Measurements from ENCODE around the gene ZNF511. TPM values are rescaled to one million over a fixed set of nuclear protein-coding genes. Genes with fewer than 3 reads are reported as not detected.

ZNF511 gene
- total RNA-seq, 1 donor from 2014 or later, result 25.5 TPM

GRCh38 chr10:133335246-133336117 is 26.8 kb downstream of the ZNF511 start:
- H3K79me2 ChIP-seq (ENCODE audit: insufficient read depth, low read length), result no peaks in the 10 kb centered on the region
- FAIRE-seq (no peak), DNase-seq (ENCODE audit: low read depth) (peak; percentile 29)
- Mint-ChIP-seq H3K4me3 (ENCODE audit: unreplicated experiment) (no peak overlapping the region), H3K9me3 (ENCODE audit: unreplicated experiment) (peaks cover 4% of the 10 kb centered on the region), H3K36me3 (ENCODE audit: low read depth, unreplicated experiment) (peaks cover 2% of the 10 kb centered on the region), H3K27me3 (ENCODE audit: low read depth, unreplicated experiment) (peaks cover 32% of the 10 kb centered on the region), H3K27ac (ENCODE audit: unreplicated experiment) (no peak overlapping the region), H3K4me1 (ENCODE audit: low read depth, unreplicated experiment) (no peaks in the 10 kb centered on the region)
- H4K20me1 ChIP-seq (ENCODE audit: insufficient read depth, low read length), result no peaks in the 10 kb centered on the region
- H3K4me1 ChIP-seq (ENCODE audit: insufficient read depth, low read length), result peaks cover 10% of the 10 kb centered on the region
- TF ChIP-seq EZH2 (IDR thresholded peaks at IDR 0.05; ENCODE audit: insufficient read depth, low read length), result peak; percentile 21
- TF ChIP-seq, protein P1, sequence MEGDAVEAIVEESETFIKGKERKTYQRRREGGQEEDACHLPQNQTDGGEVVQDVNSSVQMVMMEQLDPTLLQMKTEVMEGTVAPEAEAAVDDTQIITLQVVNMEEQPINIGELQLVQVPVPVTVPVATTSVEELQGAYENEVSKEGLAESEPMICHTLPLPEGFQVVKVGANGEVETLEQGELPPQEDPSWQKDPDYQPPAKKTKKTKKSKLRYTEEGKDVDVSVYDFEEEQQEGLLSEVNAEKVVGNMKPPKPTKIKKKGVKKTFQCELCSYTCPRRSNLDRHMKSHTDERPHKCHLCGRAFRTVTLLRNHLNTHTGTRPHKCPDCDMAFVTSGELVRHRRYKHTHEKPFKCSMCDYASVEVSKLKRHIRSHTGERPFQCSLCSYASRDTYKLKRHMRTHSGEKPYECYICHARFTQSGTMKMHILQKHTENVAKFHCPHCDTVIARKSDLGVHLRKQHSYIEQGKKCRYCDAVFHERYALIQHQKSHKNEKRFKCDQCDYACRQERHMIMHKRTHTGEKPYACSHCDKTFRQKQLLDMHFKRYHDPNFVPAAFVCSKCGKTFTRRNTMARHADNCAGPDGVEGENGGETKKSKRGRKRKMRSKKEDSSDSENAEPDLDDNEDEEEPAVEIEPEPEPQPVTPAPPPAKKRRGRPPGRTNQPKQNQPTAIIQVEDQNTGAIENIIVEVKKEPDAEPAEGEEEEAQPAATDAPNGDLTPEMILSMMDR (IDR thresholded peaks at IDR 0.05; ENCODE audit: insufficient read depth, low read depth, low read length), result no peak
- H3K9me3 ChIP-seq (ENCODE audit: insufficient read depth, low read depth, low read length), result no peaks in the 10 kb centered on the region
- peak overlapping the region; percentile 33 for H3K4me3 ChIP-seq (ENCODE audit: insufficient read depth, low read depth, low read length)
- peak overlapping the region; percentile 80 for H3K4me2 ChIP-seq (ENCODE audit: low read length)
- H3K27ac ChIP-seq (ENCODE audit: low read depth, low read length), result no peak overlapping the region
- no peak overlapping the region for H3K9ac ChIP-seq (ENCODE audit: low read length)
- no peaks in the 10 kb centered on the region for H3K36me3 ChIP-seq (ENCODE audit: insufficient read depth, low read length)
- H3K27me3 ChIP-seq (ENCODE audit: insufficient read depth, low read length), result peaks cover 37% of the 10 kb centered on the region
- peak overlapping the region; percentile 56 for H2AFZ ChIP-seq (ENCODE audit: low read depth, low read length)

- no peaks in the 10 kb centered on the region for H3K36me3 ChIP-seq (ENCODE audit: insufficient read depth, low read length)
- Mint-ChIP-seq H3K36me3 (ENCODE audit: low read depth, unreplicated experiment) (peaks cover 2% of the 10 kb centered on the region), H3K4me1 (ENCODE audit: low read depth, unreplicated experiment) (no peaks in the 10 kb centered on the region), H3K9me3 (ENCODE audit: unreplicated experiment) (peaks cover 4% of the 10 kb centered on the region), H3K4me3 (ENCODE audit: unreplicated experiment) (no peak overlapping the region), H3K27me3 (ENCODE audit: low read depth, unreplicated experiment) (peaks cover 30% of the 10 kb centered on the region), H3K27ac (ENCODE audit: unreplicated experiment) (no peak overlapping the region)
- no peak for DNase-seq (ENCODE audit: low read depth)
- no peak overlapping the region for H3K4me3 ChIP-seq (ENCODE audit: insufficient read depth, low read depth, low read length)
- H4K20me1 ChIP-seq (ENCODE audit: insufficient read depth, low read length), result no peaks in the 10 kb centered on the region
- H3K9ac ChIP-seq (ENCODE audit: low read length), result no peak overlapping the region
- H3K9me3 ChIP-seq (ENCODE audit: insufficient read depth, low read depth, low read length), result no peaks in the 10 kb centered on the region
- no peak overlapping the region for H2AFZ ChIP-seq (ENCODE audit: low read depth, low read length)
- peaks cover 10% of the 10 kb centered on the region for H3K4me1 ChIP-seq (ENCODE audit: insufficient read depth, low read length)
- TF ChIP-seq, protein P1 (IDR thresholded peaks at IDR 0.05; ENCODE audit: insufficient read depth, low read depth, low read length), result no peak
- TF ChIP-seq EZH2 (IDR thresholded peaks at IDR 0.05; ENCODE audit: insufficient read depth, low read length), result peak; percentile 2
- H3K27ac ChIP-seq (ENCODE audit: low read depth, low read length), result no peak overlapping the region
- H3K4me2 ChIP-seq (ENCODE audit: low read length), result peak overlapping the region; percentile 80
- H3K79me2 ChIP-seq (ENCODE audit: insufficient read depth, low read length), result no peaks in the 10 kb centered on the region
- no peak for FAIRE-seq
- peaks cover 33% of the 10 kb centered on the region for H3K27me3 ChIP-seq (ENCODE audit: insufficient read depth, low read length)
Measured at GRCh38 chr10:133336118-133336576, 27.4 kb downstream of the ZNF511 start.
